DLD1 (cell line): ENCODE results near the gene TRAIP.

Experiments
- in situ Hi-C: cut with HindIII; loops from 2 replicates; pipeline ENCODE4 v1.10.0; 2017; ENCODE audit warnings: low sequenced_read_pairs

The TRAIP gene

DNA sequence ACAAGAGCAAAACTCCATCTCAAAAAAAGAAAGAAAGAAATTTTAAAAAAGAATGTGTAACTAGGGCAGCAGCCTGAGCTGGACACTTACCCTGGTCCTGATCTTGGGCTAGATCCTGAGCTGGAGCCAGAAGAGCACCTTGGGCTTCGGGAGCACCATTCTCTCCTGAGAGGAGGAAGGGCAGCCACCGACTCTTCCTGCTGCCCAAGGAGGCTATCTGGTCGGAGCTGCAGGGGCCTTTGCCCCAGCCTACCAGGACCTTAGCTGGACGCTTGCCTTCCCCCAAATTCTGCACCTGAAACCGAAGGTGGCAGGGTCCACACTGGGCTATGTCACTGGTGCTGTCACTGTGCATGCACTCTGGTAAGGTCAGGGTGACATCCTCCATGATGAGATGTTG lies 20.2 kb upstream of the TRAIP start:
- in situ Hi-C loops, result no loop called here

DNA sequence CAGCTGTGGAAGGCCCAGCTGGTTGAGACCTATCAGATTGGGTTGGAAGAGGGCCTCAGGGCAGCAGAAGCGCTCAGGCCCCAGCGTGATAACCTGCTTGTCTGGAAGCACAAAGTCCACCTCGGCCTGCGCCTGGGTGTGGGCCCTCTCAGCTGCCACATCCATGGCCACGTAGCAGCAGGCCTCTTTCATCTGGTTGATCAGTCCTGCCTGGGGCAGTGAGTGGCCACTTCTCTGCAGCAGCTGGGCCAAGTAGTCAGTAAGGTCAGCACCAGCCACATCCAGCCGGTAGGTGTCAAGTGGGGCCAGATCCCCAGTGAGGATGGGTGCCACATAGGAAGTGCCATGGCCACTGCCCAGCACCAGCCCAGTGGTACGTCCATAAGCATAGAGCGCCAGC lies 17.3 kb upstream of the TRAIP start:
- in situ Hi-C loops, result no loop called here

DNA sequence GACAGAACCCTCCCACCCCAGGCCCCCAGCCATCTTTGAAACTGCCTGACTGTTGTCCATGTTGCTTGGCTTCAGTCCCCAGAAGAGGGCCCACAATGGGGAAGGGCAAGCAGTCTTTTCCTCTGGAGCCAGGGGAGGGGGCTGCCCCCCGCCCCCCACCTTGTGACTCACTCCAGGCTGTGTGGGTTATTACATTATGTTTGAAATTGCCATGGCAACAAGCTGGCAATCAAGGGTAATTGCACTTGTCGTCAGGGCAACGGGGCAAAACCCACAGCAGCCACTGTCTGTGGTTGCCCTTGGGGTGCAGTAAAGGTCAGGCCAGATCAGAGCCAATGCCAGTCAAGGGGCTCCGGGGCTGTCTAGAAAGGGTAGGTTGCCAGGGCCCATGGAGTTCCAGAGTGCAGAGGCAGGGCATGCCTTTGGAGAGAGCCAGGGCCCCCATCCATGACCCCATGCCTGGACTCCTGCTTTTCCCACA lies 16.5 kb upstream of the TRAIP start:
- in situ Hi-C loops, result no loop called here

DNA sequence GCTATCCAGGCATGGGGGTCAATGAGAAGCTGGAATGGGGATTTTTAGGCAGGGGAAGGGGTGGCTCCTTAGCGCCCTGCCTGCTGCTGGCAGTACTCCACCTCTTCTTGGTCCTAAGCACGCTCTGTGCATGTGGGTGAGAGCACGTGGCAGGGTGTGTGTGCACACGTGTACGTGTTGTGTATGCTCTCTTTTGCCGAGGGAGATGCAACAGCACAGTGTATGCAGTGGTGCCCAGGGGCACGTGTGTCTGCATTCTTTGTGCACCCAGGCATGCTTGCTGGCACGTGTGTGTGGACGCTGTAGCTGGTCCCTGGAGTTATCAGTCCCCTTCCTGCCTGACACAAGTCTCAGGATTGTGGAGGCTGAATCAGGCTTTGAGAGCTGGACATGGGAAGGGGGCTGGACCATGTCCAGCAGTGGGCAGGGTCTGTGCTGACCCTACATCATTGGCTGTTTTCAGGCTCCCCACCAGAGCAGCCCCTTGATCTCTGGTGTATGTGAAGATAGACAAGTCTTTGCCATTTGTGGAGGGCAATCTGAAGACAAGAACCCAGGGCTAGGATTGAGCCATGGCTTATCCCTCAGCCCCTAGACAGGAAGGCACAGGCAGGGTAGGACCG lies 15.3 kb upstream of the TRAIP start:
- in situ Hi-C loops, result no loop called here

DNA sequence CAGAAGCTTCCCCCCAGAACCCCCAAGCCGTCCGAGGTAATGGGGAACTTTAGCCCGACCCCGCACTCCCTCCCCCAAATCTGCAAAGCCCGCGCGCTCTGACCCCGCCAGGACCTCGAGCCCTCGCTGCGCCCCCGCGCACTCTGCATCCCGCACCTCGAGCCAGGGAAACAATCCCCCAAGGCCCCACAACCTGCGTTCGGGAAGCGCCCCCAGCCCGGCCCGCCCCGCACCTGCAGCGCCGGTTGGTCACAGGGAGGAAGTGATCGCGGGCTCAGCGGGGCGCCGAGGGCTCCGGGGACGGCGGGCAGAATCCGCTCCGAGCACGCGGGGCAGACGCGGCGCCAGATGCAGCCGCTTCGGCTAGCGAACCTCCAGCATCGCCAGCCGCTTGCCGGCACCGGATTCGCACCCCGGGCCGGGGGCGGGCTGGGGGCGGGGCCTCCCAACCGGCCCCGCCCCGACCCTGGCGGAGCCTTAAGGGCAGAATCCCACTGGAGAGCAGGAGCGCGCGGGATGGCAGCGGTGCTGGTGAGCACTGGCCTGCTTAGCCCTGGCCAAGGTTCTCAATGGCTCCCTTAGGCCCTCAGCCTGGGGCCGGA lies 13.3 kb upstream of the TRAIP start, which contains the start of gene CAMKV:
Gene CAMKV (minus strand): TSS at position 382 of the 602 bp plus-strand sequence. CDS start 7,518 bp downstream, outside the sequence.
- in situ Hi-C loops, result no loop called here

DNA sequence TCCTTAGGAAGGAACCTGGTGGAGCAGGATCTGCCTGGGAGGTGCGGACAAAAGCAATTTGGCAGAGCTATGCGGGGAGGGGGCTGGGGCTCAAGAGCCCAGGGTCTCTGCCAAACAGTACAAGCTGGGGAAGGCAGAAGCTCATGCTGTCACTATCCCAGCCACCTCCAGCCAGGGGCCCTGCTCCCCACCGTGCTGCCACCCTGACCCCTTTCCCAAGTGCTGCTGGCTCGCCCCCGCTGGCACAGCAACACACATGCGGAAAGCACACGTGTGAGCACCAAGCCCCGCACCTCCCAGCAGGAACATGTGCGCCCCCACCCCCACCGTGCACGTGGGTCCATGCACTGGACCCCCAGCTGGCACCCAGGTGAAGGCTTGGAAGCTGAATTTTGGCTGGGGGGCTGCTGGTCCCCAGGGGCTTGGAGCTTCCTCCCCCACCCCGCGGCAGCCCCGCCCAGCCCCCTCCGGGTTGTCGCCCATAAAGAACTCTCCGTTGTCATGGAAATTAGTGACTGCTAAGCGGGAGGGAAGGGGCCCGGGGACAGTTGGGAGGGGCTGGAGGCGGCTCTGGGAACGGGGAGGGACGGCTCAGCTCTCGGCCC lies 12.6 kb upstream of the TRAIP start:
- in situ Hi-C loops, result no loop called here

DNA sequence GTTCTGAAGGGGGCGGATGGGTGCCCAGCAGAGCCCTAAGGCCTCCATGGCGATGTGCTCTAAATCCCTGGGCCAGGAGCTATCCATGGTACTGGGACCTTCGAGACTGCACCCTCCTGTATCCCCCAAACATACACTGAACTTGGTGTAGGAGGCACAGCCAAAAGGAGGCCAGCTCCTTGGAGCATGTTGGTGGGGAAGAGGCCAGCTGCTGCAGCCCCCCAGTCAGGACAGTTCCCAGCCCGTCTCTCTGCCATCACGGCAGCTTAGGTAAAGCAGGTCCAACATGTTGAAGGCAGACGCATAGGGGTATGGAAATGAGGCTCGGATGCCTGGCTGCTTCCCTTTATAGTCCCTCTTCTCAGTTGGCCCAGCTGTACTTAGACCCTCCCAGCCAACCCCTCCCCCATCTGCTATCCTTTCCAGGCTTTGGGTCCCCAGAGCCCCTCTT lies 11.5 kb upstream of the TRAIP start:
- in situ Hi-C loops, result no loop called here

DNA sequence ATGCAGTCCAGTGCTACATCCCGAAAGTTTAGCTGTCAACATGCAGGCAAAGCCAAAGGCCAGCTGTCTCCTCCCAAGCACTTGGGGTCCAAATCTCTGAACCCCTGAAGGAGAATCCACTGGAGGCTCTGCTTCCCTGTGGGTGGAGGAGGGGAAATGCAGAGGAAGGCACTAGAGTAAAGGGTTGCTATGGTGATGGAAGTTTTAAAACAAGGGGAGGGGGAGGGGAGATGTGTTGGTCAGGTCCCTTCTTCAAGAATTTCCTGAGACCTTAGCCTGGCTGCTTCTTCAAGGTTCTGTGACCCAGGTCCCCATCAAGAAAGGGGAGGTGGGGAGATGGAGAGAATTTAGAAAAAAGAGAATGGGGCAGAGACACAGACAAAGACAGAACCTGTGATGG lies 11.0 kb upstream of the TRAIP start:
- in situ Hi-C loops, result no loop called here

DNA sequence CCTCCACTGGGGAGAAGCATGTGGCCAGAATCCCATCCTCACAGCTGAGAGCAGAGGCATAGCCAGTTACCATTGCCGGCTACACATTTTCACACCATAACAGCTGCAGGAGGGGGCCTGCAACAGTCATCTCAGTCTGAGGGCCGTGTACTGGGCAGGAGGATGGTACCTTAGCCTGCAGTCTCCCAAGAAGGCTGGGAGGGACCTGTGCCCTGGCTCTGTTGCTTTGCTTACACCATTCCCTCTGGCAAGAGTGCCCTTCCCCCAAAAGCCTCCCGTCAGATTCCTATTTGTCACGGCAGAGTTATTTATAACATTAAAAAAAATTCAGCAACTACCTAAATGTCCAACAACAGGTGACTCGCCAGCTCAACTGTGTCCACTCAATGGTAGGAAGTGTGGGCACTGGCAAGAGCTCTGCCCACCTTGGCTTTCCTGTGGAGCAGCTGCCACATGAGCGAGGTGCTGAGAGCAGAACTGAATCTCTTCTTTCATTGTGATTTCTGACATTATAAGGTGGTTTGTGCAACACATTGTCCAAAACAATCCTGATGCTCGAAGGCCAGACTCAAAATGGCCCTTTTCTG lies 8.9 kb upstream of the TRAIP start:
- in situ Hi-C loops, result no loop called here

DNA sequence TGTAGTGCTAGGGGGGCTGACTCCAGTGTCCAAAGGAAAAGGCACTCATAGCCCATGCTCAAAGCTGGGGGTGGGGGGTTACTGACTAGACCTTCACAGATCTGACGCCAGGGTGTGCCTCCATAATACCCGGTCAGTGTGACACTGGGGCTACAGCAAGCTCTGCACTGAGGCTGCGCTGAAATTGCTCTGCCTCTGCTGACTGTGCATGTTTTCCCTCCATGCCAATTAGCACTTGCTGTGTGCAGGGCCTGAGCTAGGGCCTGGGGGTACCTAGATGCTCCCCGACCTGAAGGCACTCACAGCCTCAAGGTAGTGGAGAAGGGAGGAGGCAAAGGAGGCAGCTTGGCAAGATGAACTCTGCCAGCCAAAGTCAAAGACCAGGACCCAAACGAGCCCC lies 8.1 kb upstream of the TRAIP start:
- in situ Hi-C loops, result no loop called here

DNA sequence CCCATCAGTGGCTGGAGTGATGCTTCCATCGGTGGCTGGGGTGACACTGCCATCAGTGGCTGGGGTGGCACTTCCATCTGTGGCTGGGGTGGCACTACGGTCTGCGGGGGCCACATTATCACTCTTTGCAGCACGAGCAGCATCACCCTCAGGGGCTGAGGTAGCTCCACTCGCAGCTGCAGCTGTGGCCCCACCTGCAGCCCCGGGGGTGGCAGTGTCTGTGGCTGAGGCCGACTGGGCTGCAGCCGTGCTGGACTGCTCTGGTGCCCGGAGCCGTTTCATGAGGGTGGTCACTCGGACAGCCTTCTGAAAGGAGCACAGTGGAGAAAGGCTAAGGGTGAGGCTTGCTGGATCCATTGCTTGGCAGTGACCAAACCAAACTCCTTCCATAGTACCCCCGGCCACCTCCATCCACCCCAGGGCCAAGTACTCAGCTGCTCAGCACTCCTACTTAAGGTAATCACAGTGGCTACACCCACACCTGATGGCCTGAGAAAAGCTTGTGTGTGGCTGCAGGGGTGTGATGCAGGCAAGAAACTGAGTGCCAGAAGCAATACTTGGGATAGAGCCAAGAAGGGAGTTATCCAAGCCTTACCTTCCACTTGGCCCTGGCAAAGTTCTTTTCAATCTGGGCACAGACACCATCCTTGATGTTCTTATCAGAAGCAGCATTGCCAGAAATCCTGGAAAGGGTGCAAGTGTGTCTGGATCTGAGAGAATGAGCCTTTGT lies 3.4 kb upstream of the TRAIP start:
- in situ Hi-C loops, result no loop called here

DNA sequence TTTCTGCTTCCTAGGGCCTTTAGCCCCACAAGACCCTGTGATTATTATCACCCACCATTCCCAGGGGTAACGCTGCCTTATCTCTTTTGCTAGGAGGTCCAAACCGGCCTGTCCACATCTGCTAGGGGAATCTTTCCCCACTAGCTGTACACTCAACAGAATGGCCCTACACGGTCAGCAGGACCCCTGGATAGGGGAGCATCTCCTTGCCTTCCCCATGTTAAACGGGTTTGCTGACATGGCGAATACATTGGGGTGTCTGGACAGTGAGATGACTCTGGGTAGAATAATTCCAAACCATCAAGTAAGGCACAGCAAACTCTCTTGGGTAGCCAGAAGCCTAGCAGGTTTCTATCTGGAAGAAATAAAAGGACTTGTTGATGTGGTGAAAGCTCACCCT lies 702 bp downstream of the TRAIP start:
- in situ Hi-C loops, result no loop called here

DNA sequence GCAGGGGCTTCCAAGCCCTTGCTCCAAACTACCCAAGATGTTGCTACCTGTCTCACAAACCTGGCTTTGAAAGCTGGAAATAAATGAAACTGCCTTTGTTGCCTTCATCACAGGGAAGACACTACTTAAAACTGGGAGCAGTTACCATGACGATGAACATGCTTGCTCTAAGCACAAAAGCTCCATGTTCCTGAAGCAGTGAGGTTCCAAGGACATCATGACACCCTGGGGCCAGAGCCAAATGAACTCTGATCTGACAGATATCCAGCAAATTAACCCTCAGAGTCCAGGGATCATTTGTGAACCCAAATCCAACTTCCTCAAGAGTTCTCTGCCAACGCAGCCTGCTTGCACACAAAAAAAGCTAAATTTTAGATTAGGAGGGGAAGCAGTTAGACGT lies 10.7 kb downstream of the TRAIP start:
- in situ Hi-C loops, result no loop called here

DNA sequence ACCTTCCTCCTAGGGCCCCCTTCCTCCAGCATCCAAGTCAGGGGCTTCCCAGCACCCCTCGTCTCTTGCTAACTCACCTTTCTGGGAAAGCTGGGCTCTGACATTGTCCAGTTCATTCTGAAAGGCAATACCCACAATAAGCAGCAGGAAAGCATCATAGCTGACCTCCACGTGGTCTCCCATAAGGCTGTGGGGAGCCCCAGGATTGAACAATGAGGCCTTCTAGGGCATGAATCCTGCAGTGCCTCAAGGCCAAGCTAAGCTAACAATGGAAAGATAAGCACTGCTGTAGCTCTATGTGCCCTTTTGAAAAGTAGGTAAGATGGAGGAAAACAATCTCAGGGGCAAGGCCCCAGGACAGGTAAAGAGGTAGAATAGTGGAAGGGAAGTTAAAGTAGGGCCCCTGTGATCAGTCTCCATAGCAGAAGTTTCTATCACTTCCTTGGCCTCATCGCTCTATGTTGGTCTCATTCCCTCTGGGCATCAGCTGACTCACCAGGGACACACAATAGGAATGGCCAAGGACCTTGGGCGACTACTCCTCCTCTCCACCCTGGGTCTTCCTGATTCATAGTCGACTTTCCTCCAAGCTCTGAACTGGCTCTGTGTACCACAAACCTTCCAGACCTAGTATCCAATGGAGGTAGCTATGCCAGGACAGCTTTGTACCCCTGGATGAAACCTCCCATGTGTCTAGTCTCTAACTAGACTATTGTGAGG lies 11.7 kb downstream of the TRAIP start:
- in situ Hi-C loops, result no loop called here

DNA sequence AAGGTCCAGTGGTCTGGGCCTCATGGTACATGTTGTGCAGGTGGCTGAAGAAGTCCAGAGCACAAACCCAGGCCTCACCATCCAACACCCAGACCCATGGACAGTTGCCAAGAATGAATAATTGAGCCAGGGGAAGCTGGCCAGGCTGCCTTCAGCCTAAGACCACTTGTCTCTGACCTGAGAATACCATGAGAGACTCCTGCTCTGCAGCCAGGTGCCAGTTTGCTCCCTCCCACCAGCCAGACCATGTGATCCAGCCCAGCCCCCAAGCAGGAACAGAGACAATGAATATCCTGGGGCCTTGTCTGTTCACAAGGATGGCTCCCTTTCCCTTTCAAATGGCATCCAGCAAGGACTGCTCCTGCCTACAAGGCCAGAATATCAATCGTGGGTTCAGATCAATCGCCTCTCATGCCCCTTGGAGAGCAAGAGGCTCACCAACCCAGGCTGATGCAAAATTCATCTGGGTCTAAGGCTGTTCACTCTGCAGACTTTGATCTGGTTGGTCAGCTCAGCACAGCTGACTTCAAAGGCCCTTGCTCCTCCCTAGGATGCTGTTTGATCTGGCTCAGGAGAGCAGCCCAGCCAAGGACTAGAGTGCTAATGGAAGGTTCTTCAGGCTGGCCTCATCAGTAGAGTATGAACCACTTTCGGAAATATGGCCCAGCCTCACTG lies 13.4 kb downstream of the TRAIP start:
- in situ Hi-C loops, result no loop called here

DNA sequence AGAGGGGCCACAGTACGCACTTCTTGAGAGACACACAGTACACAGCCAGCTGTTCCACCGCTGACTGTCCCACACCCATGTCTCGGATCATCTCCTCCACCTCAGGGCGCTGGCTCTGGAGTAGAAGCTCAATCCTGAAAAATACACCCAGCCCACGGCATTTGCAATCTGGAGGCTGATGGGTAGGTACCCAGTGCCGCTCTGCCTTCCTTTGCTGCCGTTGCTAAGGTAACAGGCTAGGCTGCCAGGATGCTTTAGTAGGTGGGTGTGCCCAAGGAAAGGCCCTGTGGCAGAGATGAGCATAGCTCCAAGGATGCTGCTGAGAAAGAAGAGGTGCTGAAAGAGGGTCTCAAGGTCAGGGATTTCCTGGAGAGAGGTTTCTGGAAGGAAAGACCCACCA lies 14.6 kb downstream of the TRAIP start:
- in situ Hi-C loops, result no loop called here

DNA sequence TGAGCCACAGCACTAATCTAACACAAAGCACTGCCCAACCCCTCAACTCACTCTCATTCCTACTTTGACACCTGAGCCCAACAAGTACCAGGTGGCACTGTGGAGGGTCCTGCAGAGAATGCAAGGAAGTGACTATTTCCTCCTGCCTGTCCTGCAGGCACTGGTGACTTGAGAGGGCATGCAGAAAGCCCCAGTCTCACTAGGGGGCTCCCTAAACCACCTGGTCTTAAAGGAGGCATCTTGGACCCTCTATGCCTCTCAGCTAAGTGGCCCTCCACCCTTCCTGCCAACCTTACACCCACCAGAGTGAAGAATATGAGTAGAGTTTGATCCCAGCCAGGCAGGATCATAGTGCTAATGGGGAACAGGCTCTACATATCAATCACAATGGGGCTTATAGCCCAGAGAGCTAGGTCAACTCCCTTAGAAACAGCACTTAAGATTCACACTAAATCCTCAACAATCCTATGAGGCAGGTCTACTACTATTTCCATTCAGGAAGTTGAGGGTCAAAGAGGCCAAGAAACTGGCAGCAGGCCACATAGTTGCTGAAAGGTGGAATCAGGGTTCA lies 15.2 kb downstream of the TRAIP start:
- in situ Hi-C loops, result no loop called here

DNA sequence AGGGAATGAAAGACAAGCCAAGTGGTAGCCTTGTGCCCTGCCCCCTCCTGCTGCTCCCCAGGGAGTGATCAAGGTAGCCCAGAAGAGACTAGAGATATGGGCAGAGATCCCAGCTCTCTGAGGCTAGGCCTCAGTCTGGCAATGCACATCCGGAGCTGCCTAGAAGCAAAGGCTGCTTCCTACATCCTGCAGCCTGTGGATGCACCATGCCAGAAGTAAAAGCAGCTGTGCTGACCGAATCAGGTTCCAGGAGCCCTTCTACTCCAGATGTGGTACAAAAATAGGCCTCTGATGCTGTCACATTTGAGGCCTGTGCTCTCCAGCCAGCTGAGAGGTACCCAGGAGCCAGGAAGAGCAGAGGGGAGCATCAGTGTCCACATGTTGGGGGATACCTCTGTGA lies 16.0 kb downstream of the TRAIP start:
- in situ Hi-C loops, result no loop called here

DNA sequence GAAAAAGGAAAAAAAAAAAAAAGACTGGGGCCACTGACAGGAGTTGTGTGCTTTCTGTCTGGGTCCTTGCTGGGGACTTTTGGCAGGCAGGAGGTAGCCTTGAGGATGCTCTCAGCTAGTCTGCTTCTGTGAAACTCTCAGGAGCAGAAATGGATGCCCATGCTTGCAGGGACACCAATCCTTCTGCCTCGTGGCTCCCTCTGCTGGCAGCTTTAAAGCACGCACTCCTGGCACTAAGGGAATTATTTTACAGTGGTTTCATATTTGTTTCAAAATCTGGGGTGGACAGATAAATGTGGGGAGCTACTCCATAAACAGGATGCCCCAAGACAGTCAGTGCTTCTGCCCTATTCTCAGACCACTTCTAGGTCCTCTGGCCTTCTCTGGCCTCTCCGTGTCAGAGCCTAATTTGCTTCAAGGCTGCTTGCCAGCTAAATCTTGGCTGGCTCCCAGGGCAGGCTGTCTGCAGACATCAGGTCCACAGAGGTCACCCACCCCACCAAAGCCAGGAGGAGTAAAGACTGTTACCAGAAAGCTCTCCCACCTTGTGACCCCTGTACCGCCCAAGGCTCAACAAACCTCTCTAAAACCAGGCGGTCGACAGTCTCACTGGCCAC lies 17.1 kb downstream of the TRAIP start:
- in situ Hi-C loops, result no loop called here
